Forelimb muscle (tissue), 1 donor: Measurements from ENCODE around the gene SP1. TPM values are rescaled to one million over a fixed set of nuclear protein-coding genes. Genes with fewer than 3 reads are reported as not detected.
"Not testable (repeated sequence)": the region's sequence is repeated elsewhere in the genome, so short reads cannot be mapped to it uniquely, and the experiment has no call there.

Source experiments
- DNase-seq: peaks from one replicate; pipeline ENCODE4 v3.0.0-alpha.2; 2013; ENCODE audit warnings: low read depth
- polyA plus RNA-seq: library from polyadenylated mRNA; unstranded; fragments of 120-200 nt; gene quantifications from one replicate; pipeline ENCODE4 v1.2.1, GENCODE V29; 2013; ENCODE audit not compliant: insufficient read length

SP1 gene
- polyA plus RNA-seq, 1 donor = 37.2 TPM

- no peak for DNase-seq
Measured at GRCh38 chr12:53358836-53359419, 21.0 kb upstream of the SP1 start.

- DNase-seq = not testable (repeated sequence)
Measured at GRCh38 chr12:53361638-53362037, 18.3 kb upstream of the SP1 start.

GRCh38 chr12:53365245-53365904, 14.6 kb upstream of the SP1 start:
- no peak for DNase-seq

GRCh38 chr12:53373554-53374133, 6.3 kb upstream of the SP1 start:
- DNase-seq = not testable (repeated sequence)

- not testable (repeated sequence) for DNase-seq
Measured at GRCh38 chr12:53374277-53374676, 5.7 kb upstream of the SP1 start.

GRCh38 chr12:53376747-53377146, 3.2 kb upstream of the SP1 start:
- no peak for DNase-seq

- no peak for DNase-seq
Measured at GRCh38 chr12:53378222-53378621, 1.8 kb upstream of the SP1 start.

GRCh38 chr12:53378724-53379388, 1.1 kb upstream of the SP1 start:
- DNase-seq = no peak

GRCh38 chr12:53379389-53380103, 430 bp upstream of the SP1 start:
- DNase-seq = peak; percentile 100

GRCh38 chr12:53380794-53381730, 1.1 kb downstream of the SP1 start:
- no peak for DNase-seq

- DNase-seq = no peak
Measured at GRCh38 chr12:53381731-53382630, 2.0 kb downstream of the SP1 start.

- DNase-seq = no peak
Measured at GRCh38 chr12:53383258-53383657, 3.3 kb downstream of the SP1 start.

GRCh38 chr12:53386381-53386780, 6.4 kb downstream of the SP1 start:
- not testable (repeated sequence) for DNase-seq

- no peak for DNase-seq
Measured at GRCh38 chr12:53388932-53389331, 9.0 kb downstream of the SP1 start.

- no peak for DNase-seq
Measured at GRCh38 chr12:53389702-53390101, 9.7 kb downstream of the SP1 start.

- DNase-seq = no peak
Measured at GRCh38 chr12:53391724-53392123, 11.7 kb downstream of the SP1 start.

- DNase-seq = no peak
Measured at GRCh38 chr12:53399896-53400295, 19.9 kb downstream of the SP1 start.

GRCh38 chr12:53402351-53402750, 22.4 kb downstream of the SP1 start:
- not testable (repeated sequence) for DNase-seq

- no peak for DNase-seq
Measured at GRCh38 chr12:53402871-53403270, 22.9 kb downstream of the SP1 start.

GRCh38 chr12:53410951-53411350, 31.0 kb downstream of the SP1 start:
- no peak for DNase-seq
